Lower leg skin (tissue), 4 donors: ENCODE data around the gene OVCH1. TPM values are rescaled to one million over a fixed set of nuclear protein-coding genes. Genes with fewer than 3 reads are reported as not detected.

ENCODE experiments used
- DNase-seq, 2 donors: peaks; one replicate each; pipeline ENCODE4 v3.0.0-alpha.2; 2019; ENCODE audit warnings: low spot score in 2 of 2
- H3K4me3 ChIP-seq: fragments of 200-600 bp; sonication (generic); 2 replicates; pipeline ENCODE4 v1.5.1; 2017; ENCODE audit warnings: mild to moderate bottlenecking, low read depth; ENCODE audit not compliant: poor library complexity, severe bottlenecking
- POLR2A ChIP-seq, 2 donors: fragments of 450-650 bp; IDR thresholded peaks; one replicate each; pipeline ENCODE4 v1.6.1; 2016 to 2017; ENCODE audit warnings: antibody characterized with exemption in 2 of 2, mild to moderate bottlenecking in 1 of 2, moderate library complexity in 1 of 2
- WGBS, 2 donors: methylation state at CpG; one replicate each; pipeline ENCODE4 v1.1.5; 2018; 5-methylcytosine and 5-hydroxymethylcytosine counted together
- intact Hi-C: fragments of 100-400 bp; cut with DNase I; formaldehyde crosslinking; loops from one replicate; pipeline ENCODE4 v1.15.0; 2023; ENCODE audit warnings: low total_unique reads
- total RNA-seq, 4 donors: library from RNA; depleted of rRNA; stranded (reverse); fragments of >200 nt; gene quantifications; one replicate each; pipeline ENCODE4 v1.1.0, GENCODE V29; 2016
- TF ChIP-seq, protein P1 (sequence below), 3 donors: fragments of 450-650 bp; IDR thresholded peaks; one replicate each; pipeline ENCODE4 v1.5.1; 2016; ENCODE audit warnings: antibody characterized with exemption in 3 of 3, mild to moderate bottlenecking in 3 of 3, moderate library complexity in 2 of 3

The OVCH1 gene
- total RNA-seq, 4 donors from 2014 or later, result 0.19 TPM; not detected in 3

DNA sequence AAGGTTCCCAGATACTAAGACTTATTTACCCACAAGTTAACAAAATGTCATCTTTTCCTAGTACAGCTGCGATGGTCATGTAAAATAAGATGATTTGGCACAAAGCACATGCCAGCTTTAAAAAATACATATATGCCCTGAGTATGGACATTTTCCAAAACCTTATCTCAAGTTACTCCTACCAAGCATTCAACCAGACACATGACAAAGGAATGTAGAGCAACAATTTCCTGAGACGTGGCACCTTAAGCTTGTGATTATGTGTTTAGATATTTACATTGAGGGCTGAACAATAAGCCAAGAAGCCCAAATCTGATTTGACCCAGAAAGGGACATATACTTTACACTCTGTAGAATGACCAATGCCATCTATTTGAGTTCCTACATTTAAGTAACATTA is 24.5 kb upstream of the OVCH1 start:
- 60 to 84% methylated on average over 2 of the region's 2 CpGs for WGBS, 2 donors
- TF ChIP-seq POLR2A (IDR thresholded peaks at IDR 0.05), result no peak
- TF ChIP-seq, protein P1, sequence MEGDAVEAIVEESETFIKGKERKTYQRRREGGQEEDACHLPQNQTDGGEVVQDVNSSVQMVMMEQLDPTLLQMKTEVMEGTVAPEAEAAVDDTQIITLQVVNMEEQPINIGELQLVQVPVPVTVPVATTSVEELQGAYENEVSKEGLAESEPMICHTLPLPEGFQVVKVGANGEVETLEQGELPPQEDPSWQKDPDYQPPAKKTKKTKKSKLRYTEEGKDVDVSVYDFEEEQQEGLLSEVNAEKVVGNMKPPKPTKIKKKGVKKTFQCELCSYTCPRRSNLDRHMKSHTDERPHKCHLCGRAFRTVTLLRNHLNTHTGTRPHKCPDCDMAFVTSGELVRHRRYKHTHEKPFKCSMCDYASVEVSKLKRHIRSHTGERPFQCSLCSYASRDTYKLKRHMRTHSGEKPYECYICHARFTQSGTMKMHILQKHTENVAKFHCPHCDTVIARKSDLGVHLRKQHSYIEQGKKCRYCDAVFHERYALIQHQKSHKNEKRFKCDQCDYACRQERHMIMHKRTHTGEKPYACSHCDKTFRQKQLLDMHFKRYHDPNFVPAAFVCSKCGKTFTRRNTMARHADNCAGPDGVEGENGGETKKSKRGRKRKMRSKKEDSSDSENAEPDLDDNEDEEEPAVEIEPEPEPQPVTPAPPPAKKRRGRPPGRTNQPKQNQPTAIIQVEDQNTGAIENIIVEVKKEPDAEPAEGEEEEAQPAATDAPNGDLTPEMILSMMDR (IDR thresholded peaks at IDR 0.05), result no peak
- intact Hi-C loops, result no loop called here
- no peak for DNase-seq
- no peak overlapping the region for H3K4me3 ChIP-seq

DNA sequence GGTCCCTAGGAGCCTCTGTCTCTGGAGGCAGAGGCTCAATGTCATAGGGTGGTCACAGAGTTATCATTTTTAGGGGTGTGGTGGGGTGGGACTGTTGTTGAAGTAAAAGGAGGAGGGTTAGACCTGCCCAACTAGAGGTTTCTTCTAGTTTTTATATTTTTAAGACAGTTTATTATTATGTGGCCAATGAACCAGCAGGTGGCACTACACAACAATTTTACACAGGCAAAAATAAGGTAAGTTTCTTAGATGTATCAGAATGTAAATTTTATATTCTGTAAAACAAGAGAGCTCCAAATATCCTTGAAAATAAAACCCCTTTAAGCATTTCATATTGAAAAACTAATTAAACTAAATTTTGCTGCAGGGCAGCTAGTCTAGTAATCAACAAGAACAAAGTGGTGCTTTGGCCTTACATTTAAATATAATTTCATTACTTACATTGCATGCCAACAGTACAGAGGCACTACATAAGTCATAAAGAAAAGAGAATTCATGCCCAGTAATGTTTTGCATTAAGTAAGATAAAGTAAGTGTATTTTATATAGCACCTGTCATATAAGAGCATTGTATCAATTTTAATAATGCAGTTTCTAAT is 22.2 kb upstream of the OVCH1 start:
- intact Hi-C loops, result no loop called here
- no peak for DNase-seq

DNA sequence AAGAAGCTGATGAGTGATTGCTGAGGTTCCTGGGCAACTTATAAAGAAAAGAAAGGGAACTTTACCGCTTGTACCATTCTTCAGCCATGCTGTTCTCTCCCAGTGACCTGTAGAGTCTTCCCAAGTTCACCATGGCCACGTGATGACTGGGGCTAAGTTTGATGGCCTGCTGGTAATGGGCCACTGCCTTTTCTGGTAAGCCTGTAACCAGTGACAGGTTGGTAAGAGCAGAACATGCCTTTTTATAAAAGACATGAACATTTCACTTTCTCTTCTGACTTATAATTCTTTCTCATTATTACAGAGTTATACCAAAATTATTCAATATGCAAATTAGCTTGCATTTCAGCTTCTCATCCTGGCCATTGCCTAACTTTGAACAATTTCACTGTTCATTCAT is 20.9 kb upstream of the OVCH1 start:
- TF ChIP-seq, protein P1 (IDR thresholded peaks at IDR 0.05), result no peak
- no peak for TF ChIP-seq POLR2A (IDR thresholded peaks at IDR 0.05)
- intact Hi-C loops, result no loop called here
- WGBS, 2 donors, result 81 to 84% methylated on average over 2 of the region's 2 CpGs
- H3K4me3 ChIP-seq, result no peak overlapping the region
- DNase-seq, result no peak

More for the DNA sequence above, 22.2 kb upstream of the OVCH1 start:
- TF ChIP-seq POLR2A (IDR thresholded peaks at IDR 0.05), result no peak
- TF ChIP-seq, protein P1 (IDR thresholded peaks at IDR 0.05), result no peak
- no peak overlapping the region for H3K4me3 ChIP-seq

DNA sequence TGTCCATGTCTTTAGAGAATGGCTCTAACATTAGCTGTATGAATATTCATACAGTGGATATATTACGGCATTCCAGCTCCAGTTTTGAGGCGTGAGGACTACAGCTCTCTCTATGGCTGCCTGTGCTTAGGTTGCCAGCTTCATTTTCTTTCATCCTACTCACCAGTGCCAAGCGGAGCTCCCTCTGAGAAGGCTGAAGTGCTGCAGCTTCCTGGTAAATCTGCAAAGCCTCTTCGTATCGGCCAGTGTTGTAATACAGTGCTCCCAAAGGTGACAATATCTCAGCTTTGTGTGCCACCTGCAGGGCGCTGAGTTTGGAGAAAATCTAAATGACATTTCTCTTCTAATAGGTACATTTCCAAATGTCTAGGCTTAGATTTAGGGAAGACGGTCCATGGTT is 19.8 kb upstream of the OVCH1 start:
- no peak overlapping the region for H3K4me3 ChIP-seq
- no peak for TF ChIP-seq POLR2A (IDR thresholded peaks at IDR 0.05)
- TF ChIP-seq, protein P1 (IDR thresholded peaks at IDR 0.05), result no peak
- DNase-seq, result no peak
- intact Hi-C loops, result no loop called here
- 80 to 82% methylated on average over 7 of the region's 7 CpGs for WGBS, 2 donors

DNA sequence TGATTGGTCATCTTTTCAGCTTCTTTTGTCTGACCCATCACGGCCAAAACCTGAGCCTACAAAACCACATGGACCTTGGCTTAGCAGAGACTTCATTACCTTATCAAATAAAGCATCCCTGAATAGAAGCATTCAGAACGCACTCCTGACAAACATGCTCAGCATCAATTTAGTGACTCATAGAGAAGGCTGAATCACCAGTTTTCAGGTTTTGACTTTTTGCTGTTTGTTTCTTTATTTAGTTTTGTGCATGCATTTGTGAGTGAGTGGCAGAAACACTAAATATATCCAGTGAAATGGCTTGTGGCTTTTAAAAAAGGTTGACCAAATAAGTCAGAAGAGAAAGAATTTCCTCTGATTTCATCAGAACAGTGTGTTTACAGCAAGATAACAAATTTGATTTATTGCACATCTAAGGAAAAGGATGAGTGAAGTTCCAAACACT is 19.0 kb upstream of the OVCH1 start:
- intact Hi-C loops, result no loop called here
- WGBS, 2 donors, result 54 to 57% methylated on average over 2 of the region's 2 CpGs
- TF ChIP-seq, protein P1 (IDR thresholded peaks at IDR 0.05), result no peak
- no peak for TF ChIP-seq POLR2A (IDR thresholded peaks at IDR 0.05)
- DNase-seq, result no peak
- H3K4me3 ChIP-seq, result no peak overlapping the region

DNA sequence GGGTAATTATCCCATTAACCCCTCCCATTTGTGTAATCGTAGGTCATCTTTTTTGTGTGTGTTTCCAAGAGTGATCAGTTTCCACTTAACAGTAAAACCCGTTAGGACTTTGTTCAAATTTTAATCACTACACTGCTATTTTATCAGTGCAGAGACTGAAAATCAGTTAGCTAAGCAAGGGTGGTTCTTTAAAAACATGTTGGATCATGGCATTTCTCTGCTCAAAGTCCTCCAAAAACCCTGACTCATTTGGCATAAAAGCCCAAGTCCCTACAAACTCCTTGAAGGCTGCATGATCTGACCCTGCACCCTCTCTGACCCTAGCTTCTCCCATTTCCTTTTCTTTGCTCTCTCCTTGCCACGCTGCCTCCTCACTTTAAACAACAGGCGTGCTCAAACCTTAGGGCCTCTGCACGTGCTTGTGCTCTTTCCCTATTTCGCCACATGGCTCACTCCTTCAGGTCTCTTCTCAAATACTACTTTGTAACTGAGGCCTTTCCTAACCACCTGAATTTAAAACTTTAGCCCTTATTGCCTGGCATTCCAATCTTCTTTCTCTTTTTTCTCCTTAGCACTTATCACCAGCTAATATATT is 13.2 kb upstream of the OVCH1 start:
- no peak overlapping the region for H3K4me3 ChIP-seq
- WGBS, 2 donors, result 46 to 48% methylated on average over 6 of the region's 6 CpGs
- no peak for DNase-seq
- TF ChIP-seq, protein P1 (IDR thresholded peaks at IDR 0.05), result no peak
- TF ChIP-seq POLR2A (IDR thresholded peaks at IDR 0.05), result no peak
- intact Hi-C loops, result no loop called here
